ENCODE measurements around the gene PTGS1. TPM values are rescaled to one million over a fixed set of nuclear protein-coding genes. Genes with fewer than 3 reads are reported as not detected.

Gene PTGS1
- total RNA-seq, 2 donors from 2014 or later, result 7.8 to 25.4 TPM

DNA sequence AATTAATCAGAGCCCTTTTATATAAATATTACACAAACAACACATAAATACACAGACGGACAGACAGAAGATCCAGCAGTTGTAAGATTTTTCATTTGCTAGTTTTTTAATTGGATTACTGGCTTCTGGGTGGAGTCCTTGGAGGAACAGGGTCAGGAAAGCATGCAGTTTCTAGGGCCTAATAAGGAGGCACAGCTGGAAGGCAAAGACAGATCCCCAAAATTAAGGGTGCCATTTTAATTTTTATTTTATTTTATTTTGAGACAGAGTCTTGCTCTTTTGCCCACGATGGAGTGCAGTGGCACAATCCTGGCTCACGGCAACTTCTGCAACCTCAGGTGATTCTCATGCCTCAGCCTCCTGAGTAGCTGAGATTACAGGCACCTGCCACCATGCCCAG is 49.5 kb downstream of the PTGS1 start:
- no peak for ATAC-seq
- intact Hi-C loops (cut with DNase I, micrococcal nuclease), result no loop called here
- no peak for DNase-seq

GRCh38 chr9:122425087-122425486 is 54.3 kb downstream of the PTGS1 start:
- DNase-seq (no peak), ATAC-seq (no peak)
- intact Hi-C loops (cut with DNase I, micrococcal nuclease), result no loop called here

- DNase-seq (no peak), ATAC-seq (no peak)
- intact Hi-C loops (cut with DNase I, micrococcal nuclease), result no loop called here
Measured at GRCh38 chr9:122426723-122427122, 55.9 kb downstream of the PTGS1 start.

DNA sequence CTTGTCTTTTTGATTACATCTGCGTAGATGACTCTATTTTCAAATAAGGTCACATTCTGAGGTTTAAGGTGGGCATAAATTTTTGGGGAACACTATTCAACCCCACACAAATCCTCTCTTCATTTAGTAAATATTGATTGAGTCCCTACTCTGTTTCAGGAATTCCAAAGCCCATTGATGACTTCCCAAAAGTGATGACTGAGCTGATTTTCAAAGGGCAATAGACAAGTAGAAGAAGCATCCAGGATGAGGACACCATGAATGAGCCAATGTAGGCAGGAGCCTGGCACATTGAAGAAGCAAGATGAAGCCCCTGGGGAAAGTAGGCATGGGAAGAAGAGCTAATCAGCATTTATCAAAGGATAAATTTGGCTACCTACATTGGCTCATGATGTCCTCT is 71.7 kb downstream of the PTGS1 start:
- ATAC-seq, result no peak
- no peak for DNase-seq
- intact Hi-C loops (cut with DNase I, micrococcal nuclease), result no loop called here

GRCh38 chr9:122444041-122444733 is 73.4 kb downstream of the PTGS1 start:
- DNase-seq (no peak), ATAC-seq (no peak)
- intact Hi-C loops (cut with DNase I, micrococcal nuclease), result no loop called here

Other genes starting within 250 kb of the PTGS1 start
- 10 to 100 TPM; 75.3 to 78.9 TPM for gene NDUFA8, start 211.2 kb upstream of the PTGS1 start, total RNA-seq
- 1 to 10 TPM in 1 of 2 donors, not detected in 1; 4.0 TPM for gene MORN5, start 211.1 kb upstream of the PTGS1 start, total RNA-seq
- 1 to 10 TPM; 1.6 to 2.1 TPM for gene LHX6, start 142.1 kb upstream of the PTGS1 start, total RNA-seq
- gene RBM18, start 106.2 kb upstream of the PTGS1 start, total RNA-seq, result 10 to 100 TPM; 15.7 to 18.1 TPM
- 10 to 100 TPM; 48.0 to 62.7 TPM for gene MRRF, start 106.1 kb upstream of the PTGS1 start, total RNA-seq
- not detected for gene OR1J1, start 106.9 kb downstream of the PTGS1 start, total RNA-seq
- gene OR1J2, start 139.8 kb downstream of the PTGS1 start, total RNA-seq, result not detected
- gene OR1J4, start 148.1 kb downstream of the PTGS1 start, total RNA-seq, result not detected
- not detected for gene OR1N1, start 156.3 kb downstream of the PTGS1 start, total RNA-seq
- gene OR1N2, start 182.1 kb downstream of the PTGS1 start, total RNA-seq, result not detected
- gene OR1L8, start 212.4 kb downstream of the PTGS1 start, total RNA-seq, result not detected
- not detected for gene OR1Q1, start 243.7 kb downstream of the PTGS1 start, total RNA-seq

All from left colon (tissue), 2 donors.